GM19351 (cell line): ENCODE results near the gene PDGFC.

ENCODE experiments used
- ATAC-seq: cut with Tn5 transposase; IDR thresholded peaks from one replicate; pipeline ENCODE4 v1.9.1; 2021; ENCODE audit warnings: mild to moderate bottlenecking, moderate library complexity; ENCODE audit not compliant: unreplicated experiment

PDGFC gene

DNA sequence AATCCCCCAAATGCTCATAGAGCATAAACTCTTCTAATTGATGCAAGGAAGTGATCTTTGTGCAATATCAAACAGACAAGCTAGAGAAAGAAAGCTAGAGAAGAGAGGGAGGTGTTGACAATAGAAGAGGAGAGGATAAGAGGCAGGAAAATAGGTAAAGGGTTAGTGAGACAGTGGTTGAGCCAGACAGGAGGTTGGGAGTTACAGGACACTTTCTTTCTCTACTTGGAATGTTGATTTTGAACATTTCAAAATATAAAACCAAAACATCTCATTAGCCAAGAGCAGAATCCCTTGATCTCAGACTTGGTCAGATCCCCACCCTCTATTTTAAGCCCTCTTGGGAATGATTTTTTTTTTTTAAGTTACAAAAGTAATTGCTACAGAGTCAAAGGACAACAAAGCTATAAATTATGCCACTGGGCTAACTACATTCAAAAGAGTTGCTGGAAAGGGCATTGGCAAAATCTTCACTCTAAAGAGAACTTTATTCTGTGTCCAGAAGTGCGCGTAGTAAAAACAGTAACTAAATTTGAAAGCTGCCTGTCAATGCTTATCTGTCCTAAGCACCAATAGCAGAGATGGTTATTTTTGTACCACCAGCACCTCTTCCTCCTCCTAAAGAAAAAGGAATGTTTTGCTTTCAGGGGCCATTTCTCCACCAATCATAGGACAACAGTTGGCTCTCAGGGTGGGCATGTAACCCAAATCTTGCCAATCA is 133.8 kb downstream of the PDGFC start:
- ATAC-seq: no peak

DNA sequence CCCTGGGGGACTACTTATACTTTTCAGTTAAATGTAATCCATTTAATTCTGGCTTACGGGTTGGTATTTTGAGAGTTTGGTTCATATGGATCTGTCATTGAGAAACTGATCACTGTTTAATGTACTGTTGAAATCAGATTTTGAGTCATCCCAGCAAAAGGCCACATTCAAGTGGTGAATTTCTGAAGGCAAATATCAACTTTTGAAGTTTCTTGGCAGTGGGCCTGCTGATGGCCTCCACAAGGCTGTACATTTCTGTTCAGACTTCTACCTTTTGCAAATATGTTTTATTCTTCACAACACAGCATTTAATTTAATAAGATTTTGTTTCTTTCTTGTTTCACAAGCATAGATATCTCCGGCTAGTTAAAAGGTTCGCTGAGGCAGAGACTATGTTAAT is 138.7 kb downstream of the PDGFC start:
- no peak for ATAC-seq

DNA sequence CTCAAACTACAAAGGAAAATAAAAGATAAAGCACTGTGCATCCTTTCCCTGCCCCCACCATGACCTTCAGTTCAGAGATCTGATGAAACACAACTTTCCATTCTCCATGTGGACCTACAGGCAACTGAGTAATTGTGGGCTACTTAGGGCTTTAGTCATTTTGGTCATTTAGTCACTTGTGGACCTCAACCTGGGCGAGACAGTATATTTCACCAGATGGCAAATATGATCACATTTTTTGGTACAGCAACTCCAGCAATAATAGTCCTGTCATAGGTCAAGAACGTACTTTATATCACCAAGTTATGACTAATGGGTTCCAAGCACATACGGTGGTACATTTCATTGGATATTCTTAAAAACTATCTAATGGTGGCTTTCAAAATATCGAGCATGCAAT is 141.2 kb downstream of the PDGFC start:
- ATAC-seq: no peak

DNA sequence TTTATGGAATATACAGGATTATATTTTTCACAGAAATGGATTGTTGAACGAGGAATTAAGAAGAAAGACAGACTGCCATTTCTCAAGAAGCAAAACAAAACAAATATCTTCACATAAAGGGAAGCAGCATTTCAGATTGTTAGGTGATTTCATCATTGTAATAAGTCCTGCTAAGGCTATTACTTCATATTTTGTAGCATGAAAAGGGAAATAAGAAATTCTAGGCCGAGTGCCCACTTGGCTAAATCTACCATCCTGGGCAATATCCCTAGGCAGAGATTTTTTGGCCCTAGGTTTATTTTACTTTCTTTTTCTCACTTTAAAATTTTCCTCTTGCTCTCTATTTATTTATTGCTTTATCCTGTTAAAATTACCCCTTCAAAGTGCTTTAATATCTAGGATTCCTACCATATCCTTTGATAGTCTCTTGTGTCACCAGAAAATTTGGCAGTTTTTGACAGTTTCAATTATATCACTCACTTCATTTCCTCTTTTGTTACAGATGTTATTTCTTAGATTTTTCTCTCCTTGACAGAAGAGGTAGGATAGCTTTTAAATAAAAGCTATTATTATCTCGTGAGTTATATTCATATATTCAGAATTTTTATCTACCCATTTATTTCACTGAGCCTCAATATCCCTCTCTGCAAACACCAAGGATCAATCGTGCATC is 142.3 kb downstream of the PDGFC start:
- no peak for ATAC-seq

DNA sequence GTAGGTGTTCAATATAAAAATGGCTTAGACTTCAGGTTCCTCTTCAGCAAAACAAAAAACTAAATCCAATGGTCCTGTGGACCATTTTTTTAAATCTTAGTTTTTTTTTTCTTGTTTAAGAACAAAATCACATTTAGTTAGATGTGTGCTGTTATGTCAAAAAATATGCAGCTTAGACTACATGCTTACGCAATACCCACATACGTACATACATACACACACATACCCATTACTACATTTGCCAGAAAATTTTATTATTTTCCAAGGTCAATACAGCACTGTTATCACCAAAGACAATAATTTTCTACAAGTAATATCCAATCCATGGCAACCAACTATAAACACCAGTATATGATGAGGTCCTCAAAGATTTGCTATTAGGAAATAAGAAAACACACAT is 144.1 kb downstream of the PDGFC start:
- ATAC-seq: no peak

DNA sequence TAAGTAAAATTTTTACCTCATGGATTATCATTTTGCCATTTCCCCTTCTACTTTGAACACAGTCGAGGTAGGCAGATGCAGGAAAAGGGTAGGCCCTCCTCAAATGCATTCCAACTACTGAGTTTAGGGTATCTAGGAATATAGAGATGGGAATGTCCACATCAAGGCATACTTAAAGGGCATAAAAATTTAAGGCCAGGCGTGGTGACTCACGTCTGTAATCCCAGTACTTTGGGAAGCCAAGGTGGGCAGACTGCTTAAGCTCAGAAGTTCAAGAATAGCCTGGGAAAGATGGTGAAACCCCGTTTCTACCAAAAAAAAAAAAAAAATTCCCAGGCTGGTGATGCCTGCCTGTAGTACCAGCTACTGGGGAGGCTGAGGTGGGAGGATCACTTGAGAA is 146.5 kb downstream of the PDGFC start:
- no peak for ATAC-seq

DNA sequence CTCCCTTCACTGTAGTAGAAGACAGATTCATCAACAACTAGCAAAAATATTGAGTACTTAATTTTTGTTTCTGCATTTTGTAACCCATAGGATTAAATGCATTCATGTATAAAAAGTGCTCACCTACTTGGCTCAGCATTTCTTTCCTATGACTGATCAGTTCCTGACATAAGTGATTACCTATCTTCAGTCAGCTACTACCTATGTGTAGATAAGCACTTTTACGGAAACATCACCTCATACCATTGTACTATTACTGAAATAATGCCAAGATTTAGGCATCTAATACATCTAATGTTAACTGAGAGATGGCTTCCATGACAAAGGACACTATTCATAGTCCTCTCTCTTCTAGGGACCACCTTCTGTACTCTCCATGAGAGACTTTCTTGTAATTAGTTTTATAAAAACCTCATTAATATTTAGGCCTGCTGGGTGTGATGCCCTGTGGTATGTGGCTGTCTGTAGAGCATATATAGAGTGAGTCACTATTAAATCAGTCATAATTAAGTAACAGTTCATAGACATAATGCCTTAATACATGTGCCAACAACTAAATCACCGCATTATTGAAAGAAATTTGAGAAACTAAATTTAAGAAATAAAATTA is 147.0 kb downstream of the PDGFC start:
- no peak for ATAC-seq

DNA sequence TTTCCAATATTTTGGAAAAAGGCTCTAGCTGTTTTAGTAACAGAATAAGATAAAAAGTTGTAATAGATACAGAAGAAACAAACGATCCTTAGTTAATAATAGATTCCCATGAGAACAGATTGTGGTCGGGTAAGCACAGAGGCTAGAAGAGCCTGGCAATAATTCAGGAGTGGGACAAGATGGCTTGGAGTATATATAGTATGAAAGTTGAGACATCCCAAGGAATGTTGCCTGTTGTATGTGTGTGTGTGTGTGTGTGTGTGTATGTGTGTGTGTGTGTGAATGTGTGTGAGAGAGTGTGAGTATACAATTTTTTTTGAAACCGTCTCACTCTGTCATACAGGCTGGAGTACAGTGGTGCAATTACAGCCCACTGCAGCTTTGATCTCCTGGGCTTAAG is 150.7 kb downstream of the PDGFC start:
- ATAC-seq: no peak

DNA sequence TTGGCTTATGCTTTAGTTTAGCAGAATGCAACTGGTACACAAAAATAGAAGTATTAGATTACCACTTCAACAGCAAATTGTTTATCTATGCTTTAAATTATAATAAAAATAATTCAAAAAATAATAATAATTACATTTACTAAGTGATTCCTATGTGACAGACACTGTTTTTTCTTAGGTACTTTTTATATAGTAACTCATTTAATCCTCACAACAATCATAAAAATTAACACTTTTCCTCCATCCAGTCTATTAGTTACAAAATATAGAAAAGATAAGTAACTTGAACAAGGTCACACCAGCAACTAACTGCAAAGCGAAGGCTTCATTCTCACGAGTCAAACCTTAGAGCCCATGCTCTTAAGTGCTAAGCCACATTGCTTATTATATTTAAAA is 155.2 kb downstream of the PDGFC start:
- no peak for ATAC-seq

DNA sequence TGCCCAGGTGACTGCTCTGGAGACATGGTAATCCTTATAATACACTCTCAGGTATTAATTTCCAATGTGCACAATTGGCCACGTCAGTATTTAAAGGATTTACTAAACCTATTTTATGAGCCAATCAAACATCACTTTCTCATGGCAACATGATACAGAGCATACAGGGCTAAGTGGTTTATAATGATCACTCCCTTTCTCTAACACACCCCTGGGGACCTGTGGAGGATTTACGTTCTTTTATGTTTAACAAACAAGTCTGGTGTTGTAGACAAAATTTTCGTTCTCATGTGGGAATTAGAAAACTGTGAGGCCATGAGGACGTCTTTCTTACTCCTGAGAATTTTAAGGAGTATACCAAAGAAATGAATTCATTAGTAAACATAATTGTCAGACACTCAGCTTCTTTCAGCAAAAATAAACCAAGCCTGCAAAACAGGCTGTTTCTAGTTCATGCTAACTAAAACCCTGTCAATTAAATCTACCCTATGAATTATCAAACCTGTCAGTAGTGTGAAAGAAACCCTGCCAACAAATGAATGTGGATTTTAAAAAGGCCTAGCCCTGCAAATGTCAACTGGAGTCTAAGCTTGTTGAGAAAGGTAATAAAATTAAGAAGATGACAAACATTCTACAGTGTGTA is 155.8 kb downstream of the PDGFC start:
- ATAC-seq: no peak

DNA sequence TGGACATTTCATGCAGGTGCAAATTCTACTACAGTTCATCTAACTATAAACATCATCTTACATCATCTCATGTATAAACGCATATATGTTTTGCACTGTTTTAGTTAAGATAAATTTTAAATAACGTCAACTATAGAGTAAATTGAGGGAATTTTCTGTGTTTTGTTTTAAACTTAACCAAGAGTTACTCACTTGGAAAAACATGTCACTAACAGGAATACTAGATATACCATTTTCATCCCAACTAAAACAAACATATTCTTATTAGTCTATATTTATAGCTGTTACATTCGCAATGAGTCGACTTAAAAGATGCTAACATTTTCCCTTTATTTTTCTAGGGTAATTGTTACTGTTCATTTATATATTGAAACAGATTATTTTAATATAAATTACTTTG is 159.6 kb downstream of the PDGFC start:
- ATAC-seq: no peak

DNA sequence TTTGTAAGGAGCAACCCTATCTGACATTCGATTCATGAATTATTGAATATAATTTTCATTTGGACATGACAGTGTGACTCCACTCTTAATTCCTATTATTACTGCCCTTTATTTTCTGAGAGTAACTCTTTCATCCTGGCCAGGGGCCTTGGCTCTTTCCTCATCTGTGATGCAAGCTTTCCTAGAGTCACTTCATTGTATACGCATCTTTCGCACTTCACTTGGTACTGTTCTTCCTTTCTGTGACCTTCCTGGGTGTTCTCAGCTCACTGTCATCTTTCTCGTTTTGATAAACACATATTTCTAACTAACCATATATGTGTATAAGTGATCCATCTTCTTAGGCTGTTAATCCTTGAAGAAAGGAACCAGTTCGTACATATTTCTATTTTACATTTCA is 160.3 kb downstream of the PDGFC start:
- no peak for ATAC-seq

DNA sequence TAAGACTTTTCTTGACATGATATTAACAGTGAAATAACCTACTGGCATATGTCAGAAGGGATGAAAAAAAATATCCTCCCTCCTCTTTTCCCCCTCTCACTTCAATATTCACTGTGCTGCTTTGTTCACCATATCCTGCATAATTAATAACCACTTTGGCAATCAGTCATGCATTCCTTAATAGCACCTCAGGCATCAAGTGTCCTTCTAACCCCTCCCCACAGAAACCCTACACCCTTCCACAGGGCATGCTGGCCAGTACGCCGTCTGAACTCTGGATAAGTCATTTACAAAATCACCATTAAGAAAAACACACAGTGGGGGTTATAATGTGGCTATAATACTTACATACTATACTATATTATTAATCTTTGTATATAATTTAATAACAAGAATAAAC is 165.9 kb downstream of the PDGFC start:
- no peak for ATAC-seq

DNA sequence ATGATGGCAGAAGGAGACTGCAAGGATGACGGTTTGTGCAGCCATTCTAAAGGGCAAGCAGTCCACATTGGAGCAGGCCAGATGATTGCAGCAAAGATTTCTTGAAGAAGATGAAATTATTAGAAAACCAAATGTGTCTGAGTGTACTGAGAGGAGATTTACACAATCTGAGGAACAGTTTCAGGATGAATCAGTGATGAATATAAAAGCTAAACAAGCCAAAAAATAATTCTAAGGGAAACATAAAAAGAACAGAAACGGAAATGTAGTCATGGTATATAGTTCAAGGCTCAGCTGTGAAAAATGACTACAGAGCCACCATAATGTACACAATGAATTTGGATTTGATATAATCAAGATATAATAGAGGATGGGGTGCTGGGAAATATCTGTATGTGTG is 168.5 kb downstream of the PDGFC start:
- ATAC-seq: no peak

DNA sequence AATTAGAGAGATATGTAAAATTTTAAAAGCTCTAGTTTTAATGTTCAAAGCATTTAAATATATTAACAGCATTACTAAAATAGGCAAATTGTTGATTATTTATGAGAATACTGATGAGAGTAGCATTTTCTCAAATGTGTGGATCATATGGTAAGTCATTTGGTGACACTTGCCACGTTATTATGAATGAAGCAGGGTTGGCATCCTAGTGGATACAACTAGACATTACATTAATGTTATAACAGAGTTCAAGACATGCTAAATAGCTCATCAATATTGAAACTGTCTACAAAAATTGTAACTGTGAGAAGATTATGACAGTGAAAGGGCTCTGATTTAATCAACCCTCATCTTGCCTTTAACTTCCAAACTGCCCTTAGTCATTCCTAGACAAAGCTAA is 171.1 kb downstream of the PDGFC start:
- ATAC-seq: peak; percentile 53

DNA sequence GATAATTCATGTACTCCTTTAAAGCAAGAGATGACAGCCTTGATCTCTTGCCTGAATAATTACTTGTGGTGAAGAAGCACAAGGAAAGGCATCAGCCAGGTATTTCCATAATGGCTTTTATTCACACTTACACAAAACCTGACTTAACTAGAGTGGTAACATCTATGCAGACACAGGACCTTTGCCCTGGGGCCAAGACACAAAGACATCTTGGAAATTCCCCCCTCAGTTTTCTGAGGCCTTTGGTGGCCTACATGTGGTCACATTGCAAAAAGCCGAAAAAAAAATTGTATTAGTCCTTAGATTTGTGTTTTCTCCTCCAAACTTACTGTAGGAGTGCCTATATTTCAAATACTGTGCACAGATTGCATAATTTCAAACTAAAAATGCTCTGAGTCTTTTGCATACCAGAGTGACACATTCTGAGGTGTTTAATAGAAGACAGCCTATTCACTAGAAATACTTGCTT is 172.4 kb downstream of the PDGFC start:
- ATAC-seq: no peak

DNA sequence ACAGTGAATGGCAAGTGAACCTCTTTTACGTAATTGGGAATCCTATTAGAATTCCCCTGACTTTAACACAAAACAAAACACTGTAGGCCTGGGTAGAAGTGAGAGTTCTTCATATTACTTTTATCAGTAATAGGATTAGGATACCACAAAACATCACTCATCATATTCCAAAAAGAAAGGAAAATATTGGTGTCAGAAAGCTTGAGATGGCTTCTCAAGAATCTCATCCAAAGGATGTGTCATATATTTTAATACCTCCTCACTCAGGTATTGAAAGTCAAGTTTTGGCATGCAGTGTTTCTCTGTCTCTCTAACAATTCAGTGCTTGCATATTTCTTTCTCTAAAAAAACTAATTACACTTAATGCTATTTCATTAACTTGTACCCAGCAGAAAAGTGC is 173.2 kb downstream of the PDGFC start:
- no peak for ATAC-seq

DNA sequence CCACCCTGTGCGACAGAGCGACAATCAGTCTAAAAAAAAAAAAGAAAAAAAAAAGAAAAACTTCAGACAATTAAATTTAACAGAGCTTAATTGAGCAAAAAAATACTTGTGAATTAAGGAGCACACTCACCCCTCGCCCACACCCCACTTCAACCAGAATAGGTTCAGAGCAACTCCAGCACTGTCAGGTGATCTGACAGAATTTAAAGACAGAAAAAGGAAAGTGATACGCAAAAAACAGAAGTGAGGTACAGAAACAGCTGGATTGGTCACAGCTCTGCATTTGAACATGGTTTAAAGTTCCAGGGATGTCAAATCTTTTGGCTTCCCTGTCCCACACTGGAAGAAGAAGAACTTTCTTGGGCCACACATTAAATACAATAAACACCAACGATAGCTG is 174.4 kb downstream of the PDGFC start:
- no peak for ATAC-seq

DNA sequence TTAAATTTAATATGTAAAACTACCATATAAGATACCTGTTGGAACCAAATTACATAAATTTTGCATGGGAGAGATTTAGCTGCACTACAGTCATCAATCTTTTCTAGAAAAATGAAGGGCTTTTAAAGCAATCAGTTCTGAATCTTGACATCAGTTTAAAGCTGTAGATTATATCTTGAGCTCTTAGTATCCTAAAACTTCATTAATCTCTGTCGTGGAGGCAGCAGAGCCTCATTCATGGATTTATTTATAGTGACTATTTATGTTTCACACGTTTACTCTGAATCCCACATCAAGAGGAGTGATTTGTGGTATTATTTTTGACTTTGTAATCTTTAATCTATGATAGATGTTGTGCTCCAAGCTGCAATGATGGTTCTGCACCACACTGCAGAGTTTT is 175.9 kb downstream of the PDGFC start:
- no peak for ATAC-seq

DNA sequence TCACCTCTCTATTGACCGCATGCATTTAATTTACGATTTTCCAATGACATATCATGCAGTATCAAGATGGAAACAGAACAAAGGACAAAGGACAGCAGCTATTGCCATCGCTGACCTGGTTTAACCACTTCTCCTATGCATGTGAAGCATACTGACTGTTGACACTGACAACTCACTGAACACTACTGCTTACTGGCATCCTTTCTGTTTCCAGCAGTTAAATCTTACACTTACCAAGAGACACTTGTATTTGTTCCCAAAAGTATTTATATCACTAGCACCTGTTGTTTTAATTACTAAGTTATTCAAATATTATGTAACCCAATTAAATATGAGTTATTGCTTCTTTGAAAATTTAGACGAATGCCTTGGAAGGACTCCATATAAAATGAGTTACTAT is 176.7 kb downstream of the PDGFC start:
- no peak for ATAC-seq

DNA sequence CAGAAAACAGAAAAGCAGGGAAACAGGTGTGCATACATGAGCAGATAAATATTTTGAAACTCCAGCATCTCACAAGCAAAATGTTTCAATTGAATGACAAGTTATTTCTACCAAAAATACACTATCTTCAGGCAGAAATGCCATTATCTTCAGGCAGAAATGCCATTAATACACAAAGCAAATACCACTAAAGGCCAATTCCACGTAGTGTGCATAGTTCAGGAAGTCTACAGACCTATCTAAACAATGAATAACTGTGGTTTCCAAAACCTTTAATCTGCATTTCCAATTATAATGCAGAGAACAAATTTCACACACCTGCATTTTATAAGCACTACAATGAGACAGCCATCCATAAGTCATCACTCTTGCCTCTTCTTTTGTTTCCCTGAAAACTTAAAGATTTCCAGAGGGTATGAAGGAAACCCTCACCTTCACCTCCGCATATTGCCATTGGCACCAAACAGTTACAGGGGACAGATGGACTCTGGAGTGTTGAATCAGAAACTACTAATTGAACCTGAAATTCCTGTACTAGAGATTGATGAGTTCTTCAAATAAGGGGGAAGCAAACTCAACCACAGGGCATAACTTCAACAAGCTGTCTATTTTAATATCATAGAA is 179.0 kb downstream of the PDGFC start:
- ATAC-seq: no peak
